GM19397 (cell line): ENCODE results near the gene ZBTB20.

ENCODE experiments used
- ATAC-seq: cut with Tn5 transposase; IDR thresholded peaks from one replicate; pipeline ENCODE4 v1.9.1; 2021; ENCODE audit warnings: mild to moderate bottlenecking, moderate library complexity; ENCODE audit not compliant: unreplicated experiment

ZBTB20 gene

DNA sequence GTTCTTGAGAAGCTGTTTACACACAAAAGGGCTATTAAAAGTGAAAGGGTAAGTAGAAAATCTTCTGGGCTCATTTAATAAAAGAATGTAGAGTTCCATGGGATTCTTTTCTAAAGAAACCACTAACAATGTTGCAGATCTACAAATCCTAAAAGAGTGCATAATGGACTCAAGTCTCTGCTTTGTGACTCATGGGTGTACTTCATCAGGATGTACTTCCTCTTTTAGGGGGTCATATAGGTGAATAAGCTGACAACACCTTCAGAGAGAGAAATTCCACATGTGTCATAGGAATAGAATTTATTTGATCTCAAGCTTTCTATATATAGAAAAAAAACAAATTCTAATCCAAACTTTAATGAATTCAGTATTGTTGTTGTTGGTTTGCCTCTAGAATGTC lies 497.8 kb downstream of the ZBTB20 start:
- no peak for ATAC-seq

DNA sequence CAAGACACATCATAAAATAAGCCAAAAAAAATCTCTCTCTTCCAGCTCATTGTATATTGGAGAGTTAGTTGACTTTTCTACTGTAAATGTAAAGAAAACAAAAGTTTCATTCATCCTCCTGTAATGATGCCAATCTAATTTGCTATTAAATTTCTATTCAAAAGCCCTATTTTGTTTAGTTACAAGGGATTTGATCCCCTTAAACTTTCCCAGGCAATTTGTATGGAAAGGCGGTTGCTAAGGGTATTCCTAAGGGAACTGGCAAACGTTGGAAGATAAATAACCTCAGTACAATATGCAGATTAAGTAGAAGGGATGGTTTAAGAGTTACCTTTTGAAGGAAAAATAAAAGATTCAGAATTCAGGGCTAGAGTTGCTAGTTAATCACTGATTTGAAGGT lies 500.6 kb downstream of the ZBTB20 start:
- ATAC-seq, result no peak

DNA sequence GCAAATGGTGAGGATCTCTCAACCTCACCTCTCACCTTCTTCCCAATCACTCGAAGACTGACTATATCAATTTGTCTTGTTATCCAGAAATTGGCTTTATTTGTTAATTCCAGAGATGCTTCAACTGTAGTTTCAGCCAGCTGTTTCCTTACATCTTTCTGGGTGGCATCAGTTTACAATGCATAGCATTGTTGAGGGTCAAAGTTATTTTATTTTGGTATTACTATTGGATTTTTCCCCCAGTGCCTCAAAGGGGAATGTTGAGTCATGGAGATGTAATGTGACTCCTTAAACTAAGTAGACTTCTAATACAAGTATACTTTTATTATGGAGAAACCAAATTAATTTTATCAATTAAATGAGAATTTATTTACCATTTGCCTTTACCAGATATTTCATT lies 501.7 kb downstream of the ZBTB20 start:
- no peak for ATAC-seq

DNA sequence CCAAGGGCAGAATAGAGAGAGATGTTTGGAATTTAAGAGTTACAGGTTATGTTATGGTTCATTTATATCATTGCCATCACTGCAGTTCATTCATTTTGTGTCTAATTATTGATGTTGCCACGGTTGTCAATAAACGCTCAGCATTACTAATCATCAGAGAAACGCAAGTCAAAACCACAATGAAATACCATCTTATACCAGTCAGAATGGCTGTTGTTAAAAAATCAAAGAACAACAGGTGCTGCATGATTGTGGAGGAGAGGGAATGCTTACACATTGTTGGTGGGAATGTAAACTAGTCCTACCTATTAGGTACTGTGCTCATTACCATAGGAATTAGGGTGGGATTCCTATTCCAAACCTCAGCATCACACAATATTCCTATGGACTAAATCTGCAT lies 502.7 kb downstream of the ZBTB20 start:
- ATAC-seq, result no peak

DNA sequence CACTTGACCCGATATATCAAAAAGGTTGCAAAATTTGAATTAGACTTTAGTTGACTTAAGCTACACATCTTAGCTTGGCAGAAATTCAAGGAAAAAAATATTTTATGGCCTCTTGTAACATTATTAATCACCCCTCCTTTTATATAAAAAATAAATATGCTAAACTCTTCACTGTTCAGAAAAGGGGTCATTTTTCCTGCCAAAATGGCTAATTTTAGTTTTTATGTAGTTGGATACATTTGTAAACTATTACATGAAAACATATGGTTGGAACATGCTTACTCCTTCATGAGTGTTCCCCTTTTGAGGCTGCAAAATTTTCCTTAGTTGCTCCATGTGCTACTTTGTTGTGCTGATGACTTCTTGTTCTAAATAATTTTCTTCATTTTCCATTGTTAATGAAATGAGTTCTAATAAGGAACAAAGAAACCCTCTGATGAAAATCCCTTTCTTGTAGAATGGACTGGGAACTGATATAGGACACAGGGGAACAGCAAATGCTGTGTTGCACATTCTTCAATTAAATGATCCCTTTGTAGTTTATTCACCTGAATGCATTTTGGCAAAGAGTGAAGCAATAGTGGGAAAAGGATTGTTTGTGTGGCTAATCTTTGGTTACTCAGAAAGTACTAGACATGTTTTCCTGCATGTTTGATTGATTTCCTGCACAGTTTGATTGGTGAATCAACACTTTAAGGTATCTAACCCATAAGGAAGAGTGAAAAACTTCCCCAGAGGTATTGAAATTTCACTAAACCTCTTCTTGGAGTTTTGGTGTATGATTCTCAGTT lies 503.9 kb downstream of the ZBTB20 start:
- ATAC-seq, result no peak

DNA sequence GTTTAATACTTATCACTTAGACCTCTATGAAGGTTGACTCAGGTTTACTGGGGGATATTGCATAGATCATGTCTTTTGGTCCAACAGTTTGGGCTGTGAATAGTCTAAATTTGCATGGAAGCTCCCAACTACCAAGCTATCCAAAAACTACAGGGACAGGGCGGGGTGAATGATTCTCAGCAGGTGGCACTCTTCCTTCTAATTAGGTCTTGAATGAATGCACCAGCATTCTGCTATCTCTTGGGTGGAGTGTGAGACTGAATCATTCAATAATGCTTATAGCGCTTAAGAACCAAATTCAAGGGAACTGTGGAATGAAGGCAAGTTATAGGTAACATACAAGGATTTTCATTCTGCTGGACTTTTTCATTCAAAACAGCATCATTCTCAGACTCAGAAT lies 507.0 kb downstream of the ZBTB20 start:
- no peak for ATAC-seq

DNA sequence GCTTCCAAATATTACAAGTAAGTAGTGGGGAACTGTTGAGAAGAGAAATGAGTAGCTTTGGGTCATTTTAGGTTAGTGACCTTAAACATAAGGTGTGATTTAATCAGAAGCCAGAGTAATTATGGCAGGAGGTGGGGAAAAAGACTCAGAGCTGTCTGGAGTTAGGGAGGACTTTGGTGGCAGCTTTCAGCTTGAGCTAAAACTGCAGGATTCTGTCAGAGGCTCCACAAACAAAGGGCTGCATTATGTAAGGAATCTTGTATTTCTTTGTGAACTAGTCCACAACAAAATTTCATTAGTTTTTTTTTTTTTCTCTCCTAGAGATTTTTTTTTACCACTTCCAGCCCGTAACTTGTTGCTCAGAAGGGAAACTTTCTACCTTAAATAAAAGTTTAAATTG lies 507.9 kb downstream of the ZBTB20 start:
- ATAC-seq, result no peak

DNA sequence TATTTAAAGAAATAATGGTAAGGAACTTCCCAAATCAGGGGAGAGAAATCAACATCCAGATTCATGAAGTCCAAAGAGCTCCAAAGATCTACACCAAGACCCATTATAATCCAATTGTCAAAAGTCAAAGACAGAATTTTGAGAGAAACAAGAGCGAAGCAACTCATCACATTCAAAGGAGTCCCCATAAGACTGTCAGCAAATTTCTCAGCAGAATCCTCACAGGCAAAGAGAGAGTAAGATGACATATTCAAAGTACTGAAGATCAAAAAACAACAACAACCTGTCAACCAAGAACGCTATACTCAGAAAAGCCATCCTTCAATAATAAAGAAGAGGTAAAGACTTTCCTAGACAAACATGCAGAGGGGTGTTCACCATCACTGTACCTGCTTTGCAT lies 511.2 kb downstream of the ZBTB20 start:
- ATAC-seq, result no peak

DNA sequence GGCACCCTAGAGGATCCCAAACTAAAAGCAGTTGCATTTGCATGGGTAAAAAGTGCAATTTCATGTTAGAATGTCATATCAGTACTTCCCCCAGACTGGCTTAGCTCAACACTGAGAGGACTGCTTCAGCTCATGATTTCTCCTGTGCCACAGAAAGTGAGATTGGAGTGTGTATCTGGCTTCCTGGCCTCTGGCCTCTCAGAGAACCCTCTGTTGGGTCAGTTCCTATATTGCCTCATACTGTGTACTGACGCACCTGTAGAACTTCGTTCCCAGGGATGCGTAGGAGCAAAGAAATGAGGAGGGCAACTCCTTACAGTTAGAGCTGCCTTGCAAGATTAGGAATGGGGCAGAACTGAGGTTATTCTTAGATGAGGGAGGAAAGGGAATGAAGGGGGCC lies 512.5 kb downstream of the ZBTB20 start:
- no peak for ATAC-seq

DNA sequence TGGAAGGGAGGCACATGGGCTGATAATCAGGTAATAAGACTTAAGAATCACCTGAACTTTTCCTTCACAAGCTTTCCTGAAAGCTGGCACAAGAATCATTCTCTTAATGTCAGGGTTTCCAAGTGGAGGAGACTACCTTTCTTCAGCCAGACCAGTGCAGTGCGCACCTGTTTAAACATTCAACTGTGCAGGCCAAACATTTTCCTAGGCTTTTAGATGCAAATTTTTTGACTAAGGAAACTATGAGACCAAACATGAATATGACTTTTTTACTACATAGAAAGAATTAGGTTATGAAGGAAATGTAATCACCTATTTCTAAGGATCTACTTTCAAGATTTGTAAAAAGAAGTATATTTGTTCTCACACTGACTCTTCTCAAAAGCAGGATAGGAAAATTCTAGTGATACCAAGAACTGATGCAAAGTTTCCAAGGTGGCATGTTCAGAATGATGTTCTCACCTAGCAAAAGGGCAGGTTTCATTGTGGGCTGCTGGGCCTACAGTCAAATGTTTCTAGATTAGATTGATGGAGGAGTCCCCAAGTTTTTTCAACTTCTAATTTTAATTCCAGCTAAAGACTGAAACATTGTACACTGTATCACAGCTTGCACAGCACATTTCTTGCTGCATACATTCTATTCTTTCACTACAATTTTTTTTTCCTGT lies 514.2 kb downstream of the ZBTB20 start:
- no peak for ATAC-seq

DNA sequence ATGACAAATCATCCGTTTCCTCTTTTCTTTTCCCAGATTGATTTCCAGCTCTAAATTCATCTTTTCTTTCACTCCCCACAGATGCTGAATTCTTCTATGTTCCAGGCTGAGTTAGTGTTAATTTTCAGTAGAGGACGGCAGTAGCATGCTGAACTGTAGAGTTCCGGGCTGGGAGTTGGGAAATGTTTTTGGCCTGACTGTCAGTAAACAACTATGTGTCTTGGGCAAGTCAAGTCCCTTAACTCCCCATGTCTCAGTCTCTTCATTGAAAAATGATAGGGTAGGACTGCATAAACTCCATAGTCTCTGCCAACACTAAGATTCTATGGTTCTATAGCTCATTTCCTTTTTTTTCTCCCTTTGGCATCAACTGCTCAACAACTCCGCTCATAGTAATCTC lies 519.3 kb downstream of the ZBTB20 start:
- no peak for ATAC-seq

DNA sequence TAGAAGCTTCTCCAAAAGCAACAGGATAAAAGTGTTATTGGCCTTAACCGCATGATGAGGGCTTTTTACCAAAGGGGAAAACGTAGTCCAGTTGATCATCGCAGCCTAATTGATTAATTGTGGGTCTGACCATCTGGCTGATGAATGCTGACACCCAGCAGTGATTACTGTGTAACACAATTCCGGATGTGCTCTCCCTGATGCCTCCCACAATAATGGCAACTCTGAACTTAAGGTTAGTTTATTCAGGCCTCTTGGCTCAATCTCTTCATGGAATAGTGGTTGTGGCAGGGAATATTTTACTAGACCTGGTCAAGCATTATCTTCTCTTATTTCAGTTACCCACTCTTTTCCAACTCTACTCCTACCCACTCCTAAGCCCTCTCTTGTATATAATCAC lies 520.3 kb downstream of the ZBTB20 start:
- ATAC-seq, result no peak

DNA sequence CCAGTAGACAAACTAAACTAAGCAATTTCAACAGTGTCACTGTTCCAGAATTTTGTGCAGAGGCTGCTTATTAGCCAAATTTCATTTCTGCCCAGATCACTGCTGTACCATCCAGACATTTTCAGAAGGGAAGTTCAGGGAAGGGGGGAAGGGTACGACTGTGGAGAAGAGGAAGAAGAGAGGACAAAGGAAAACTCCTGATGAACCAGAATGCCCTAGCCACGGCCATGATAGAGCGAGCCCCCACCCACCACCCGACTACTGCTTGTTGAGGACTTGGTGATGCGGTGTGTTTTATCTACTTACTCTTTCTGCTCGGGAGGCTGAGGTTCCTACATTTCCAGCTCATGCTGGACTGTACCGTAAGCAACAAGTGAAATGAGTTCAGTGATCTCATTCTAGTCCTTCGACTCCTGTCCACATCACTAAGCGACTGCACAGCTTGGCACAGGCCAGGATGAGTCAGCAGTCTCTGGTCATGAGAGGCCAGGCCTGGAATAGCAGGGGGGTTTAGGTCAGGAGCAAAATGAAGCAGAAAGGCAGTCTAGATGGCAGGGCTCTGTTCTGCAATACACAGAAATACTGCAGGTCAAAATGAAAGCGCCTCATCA lies 522.4 kb downstream of the ZBTB20 start:
- ATAC-seq, result no peak

DNA sequence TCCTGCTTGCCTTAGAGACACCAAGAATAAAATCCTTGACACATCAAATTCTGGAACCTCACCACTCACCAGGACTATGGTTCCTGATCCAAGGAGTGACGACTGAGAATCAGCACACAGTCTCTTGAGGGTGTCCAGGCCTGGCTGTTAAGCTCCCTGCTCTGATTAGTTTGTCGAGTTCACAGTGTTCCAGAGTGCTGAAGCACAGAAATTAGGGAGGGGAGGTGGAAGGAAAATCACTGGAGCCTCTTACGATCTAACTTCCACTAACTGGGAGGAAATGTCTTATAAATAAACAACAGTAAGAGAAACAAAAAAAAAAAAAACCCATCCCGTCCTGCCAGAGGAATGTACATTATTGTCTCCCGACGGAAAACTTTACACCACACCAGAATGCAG lies 523.0 kb downstream of the ZBTB20 start:
- no peak for ATAC-seq

DNA sequence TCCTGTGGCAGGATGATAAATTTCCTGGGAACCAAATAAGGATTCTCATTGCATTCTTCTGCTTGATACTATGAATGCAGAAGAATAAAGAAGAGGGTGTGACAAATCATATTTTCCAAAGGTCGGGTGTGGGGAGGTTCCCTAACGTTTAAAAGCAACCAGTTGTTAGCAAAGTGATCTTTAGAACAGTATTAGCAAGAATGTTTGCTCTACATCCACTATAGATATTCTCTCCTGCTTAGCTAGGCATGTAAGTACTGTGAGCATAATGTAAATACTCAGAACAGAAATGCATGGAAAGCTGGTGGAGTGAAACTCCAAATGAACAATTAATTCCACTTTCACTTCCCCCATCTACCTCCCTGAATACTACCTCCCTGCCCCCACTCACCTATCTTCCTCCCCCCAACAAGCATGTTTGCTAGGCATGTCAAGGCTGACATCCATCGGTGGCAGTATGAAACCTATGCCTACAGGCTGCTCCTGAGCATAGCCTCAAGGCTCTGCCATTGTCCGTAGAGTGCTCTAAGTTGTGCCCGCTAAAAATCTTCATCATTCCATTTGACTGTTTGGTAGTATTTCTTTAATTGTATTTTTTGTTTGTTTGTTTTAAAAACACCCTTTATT lies 523.6 kb downstream of the ZBTB20 start:
- no peak for ATAC-seq

DNA sequence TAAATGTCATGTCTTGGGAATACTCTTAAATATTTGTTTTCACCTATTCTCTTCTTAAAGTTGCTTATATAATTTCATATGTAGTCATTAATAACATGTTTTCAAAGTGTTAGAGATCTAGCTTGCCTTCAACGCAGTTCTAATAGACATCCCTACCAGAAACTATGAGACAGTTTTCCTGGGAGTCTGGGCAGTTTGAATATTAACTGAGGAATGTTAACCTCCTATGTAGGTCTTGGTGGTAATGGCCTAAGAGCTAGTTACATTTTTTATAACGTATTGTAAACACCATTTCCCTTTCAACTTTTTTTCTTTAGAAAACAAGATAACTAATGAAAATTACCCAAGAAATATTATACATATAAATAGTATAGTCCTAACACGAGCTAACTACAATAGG lies 525.1 kb downstream of the ZBTB20 start:
- no peak for ATAC-seq

DNA sequence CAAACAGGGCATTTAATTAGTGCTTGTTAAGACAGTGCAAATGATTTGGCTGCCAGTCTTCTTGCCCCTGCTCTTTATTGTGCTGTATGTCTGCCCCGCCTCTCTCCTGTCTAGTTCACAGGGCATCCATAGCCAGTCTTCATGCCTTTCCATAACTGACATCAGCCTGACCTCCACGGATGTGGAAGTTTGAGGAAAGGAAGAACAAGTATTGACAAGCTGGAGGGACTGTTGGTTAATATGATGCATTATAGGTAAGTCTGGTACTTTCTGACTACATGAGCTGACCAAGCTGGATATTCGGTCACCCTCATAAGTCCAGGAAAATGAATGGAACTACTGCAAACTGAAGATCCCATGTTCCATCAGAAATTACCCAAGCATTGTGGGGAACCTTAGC lies 527.3 kb downstream of the ZBTB20 start:
- no peak for ATAC-seq

DNA sequence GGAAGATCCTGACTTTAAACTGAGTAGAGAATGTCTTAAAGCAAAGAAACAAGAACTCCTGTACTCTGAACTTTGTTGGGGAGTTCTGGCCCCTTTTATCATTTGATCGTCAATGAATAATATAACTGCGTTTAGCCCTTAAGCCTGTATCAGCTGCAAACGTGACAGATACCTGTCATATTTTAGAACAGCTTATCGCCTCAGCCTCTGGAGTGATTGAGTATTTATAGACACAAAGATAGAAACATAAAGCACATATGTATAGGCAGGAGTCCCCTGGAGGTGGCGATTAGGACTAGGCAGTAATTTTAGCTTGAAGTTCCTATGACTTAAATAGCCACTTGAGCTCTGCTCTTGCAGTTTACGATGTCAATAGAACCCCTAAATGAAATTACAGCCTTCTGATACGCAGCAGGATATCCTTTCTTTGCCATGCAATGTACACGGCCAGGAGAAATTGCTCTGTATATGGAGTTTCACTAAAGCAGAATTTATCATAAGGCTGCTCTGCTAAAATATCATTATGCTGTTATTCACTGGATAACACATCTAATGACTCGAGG lies 531.5 kb downstream of the ZBTB20 start:
- no peak for ATAC-seq

DNA sequence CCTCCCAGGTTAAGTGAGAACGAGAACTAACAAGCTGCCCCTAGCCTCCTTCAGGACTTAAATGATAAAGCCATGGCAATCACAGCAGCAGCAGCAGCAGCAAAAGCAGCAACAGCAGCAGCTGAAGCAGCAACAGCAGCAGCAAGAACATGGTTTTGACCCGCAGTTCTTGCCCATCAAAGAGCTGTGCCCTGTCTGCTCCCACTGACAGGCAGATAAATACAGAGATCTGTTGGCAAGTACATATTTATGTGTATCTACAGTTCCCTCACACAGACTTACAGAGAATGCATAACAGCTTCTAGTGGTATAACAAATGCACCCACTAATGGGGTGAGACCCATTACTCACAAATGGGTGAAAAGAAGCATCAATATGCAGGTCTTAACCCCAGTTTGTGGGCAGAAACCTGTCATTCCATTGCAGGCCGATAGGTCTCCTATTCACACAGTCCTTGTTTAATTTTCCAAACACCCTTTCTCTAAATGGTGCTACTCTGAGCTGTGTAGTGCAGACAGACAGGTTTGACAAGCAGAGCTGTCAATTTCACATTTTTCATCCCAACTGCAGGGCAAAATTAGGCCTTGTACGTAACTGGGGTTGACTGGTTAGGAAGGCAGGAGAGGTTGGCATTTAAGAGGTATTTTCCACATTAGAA lies 537.0 kb downstream of the ZBTB20 start:
- ATAC-seq, result no peak

DNA sequence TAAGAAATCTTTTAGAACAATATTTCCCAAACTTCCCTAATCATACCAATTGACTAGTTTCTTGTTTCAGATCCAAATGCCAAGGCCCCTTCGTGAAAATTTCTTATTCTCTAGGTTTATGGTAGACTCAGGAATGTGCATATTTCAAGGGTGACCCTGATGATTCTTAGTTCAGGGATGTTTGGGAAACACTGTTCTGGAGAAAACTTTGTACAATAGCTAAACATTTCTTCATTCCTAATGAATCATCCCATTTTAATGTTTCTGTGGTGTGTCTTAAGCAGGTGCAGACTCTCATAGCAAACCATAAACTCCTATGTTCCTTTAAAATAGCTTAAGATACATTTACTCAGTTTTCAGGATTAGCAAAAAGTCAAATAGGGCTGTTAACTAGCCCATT lies 538.8 kb downstream of the ZBTB20 start:
- ATAC-seq, result no peak

DNA sequence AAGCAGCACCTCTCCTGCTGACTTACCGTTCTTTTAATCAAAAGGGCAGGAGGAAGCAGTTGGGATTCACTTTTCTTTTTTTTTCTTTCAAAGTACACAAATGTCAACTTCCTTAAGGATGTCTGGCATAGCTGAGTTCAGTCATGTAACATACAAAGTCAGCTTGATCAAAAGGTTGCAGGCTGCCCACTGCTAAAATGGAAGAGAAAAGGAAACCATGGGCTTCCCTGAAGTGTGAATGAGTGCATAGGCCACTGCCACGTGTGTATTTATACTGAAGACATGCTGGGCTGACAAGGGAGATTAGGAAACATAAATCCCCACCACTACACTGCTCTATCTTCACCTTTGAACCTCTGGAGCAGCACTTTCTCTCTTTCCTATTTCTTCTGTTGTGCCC lies 540.8 kb downstream of the ZBTB20 start:
- no peak for ATAC-seq
